Peyer's patch (tissue), 4 donors: Measurements from ENCODE around the gene ESRRG. TPM values are rescaled to one million over a fixed set of nuclear protein-coding genes. Genes with fewer than 3 reads are reported as not detected.

ENCODE experiments used
- DNase-seq, 3 donors: peaks; one replicate each; pipeline ENCODE4 v3.0.0-alpha.2; 2017 to 2019
- H3K27ac ChIP-seq, 4 donors: fragments of 200-600 bp; sonication (generic); one replicate each; pipeline ENCODE4 v1.5.1; 2016 to 2019
- H3K27me3 ChIP-seq, 2 donors: fragments of 200-600 bp; sonication (generic); one replicate each; pipeline ENCODE4 v1.5.1; 2019
- H3K36me3 ChIP-seq, 3 donors: fragments of 200-600 bp; sonication (generic); one replicate each; pipeline ENCODE4 v1.5.1; 2016 to 2019
- H3K4me1 ChIP-seq, 4 donors: fragments of 200-600 bp; sonication (generic); one replicate each; pipeline ENCODE4 v1.5.1; 2016 to 2019
- H3K4me3 ChIP-seq, 4 donors: fragments of 200-600 bp; sonication (generic); 1 replicate in 3 of 4; 2 replicates in 1 of 4; pipeline ENCODE4 v1.5.1; 2016 to 2019; ENCODE audit warnings: mild to moderate bottlenecking in 1 of 4
- H3K9me3 ChIP-seq, 4 donors: fragments of 200-600 bp; sonication (generic); one replicate each; pipeline ENCODE4 v1.5.1; 2016 to 2019; ENCODE audit warnings: mild to moderate bottlenecking in 1 of 4
- CTCF ChIP-seq, 6 experiments: fragments of 450-650 bp in 4 of 6; fragments of 200-600 bp in 2 of 6; sonication (generic) in 1 of 6; IDR thresholded peaks; one replicate each; pipeline ENCODE4 v1.5.1; 2017 to 2019; ENCODE audit warnings: antibody characterized with exemption in 6 of 6, mild to moderate bottlenecking in 3 of 6, moderate library complexity in 1 of 6
- POLR2A ChIP-seq, 2 donors: fragments of 450-650 bp; IDR thresholded peaks; one replicate each; pipeline ENCODE4 v1.5.1; 2017; ENCODE audit warnings: antibody characterized with exemption in 2 of 2, mild to moderate bottlenecking in 2 of 2, moderate library complexity in 2 of 2
- total RNA-seq, 4 donors: library from RNA; depleted of rRNA; stranded (reverse); fragments of >200 nt; gene quantifications; one replicate each; pipeline ENCODE4 v1.1.0, GENCODE V29; 2016

Gene ESRRG
- total RNA-seq, 4 donors from 2014 or later = 6.6 to 26.3 (median 20.0) TPM

DNA sequence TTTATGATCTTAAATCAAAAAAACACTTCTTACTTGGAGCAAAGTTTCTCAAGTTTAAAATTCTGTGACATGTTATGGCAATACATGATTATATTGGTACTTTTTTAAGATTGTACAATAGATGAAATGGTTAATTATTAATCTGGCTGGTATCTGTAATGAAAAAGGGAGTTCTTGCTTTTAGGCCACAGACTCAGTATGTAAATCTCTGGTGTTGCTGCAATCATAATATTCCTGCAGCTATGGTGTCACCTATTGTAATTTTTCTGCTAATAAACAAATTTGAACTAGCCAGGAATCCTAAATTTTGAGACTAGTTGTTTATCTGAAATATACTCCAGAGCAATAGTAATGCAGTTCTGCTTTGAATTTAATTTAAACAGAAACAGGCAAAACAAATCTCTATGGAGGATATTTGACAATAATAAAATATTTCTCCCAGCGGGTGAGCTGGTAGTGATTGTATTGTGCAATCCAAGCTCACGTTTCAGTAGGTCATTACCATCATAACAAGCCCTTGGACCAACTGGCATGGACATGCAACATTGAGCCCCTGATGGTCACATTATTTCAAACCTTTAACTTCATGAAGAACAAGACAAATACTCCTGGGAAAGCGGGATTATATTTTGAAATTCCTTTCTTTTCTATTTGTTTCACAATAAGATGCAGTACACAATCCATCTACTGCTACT is 222.8 kb downstream of the ESRRG start:
- TF ChIP-seq POLR2A (IDR thresholded peaks at IDR 0.05) = no peak
- no peak for TF ChIP-seq CTCF (IDR thresholded peaks at IDR 0.05)
- no peaks in the 10 kb centered on the region for H3K36me3 ChIP-seq
- H3K27me3 ChIP-seq = no peaks in the 10 kb centered on the region
- DNase-seq = no peak
- H3K9me3 ChIP-seq = no peaks in the 10 kb centered on the region
- H3K4me1 ChIP-seq = peaks cover 0 to 3% (median 0%) of the 10 kb centered on the region in 4 donors
- H3K27ac ChIP-seq = no peak overlapping the region
- no peak overlapping the region for H3K4me3 ChIP-seq

DNA sequence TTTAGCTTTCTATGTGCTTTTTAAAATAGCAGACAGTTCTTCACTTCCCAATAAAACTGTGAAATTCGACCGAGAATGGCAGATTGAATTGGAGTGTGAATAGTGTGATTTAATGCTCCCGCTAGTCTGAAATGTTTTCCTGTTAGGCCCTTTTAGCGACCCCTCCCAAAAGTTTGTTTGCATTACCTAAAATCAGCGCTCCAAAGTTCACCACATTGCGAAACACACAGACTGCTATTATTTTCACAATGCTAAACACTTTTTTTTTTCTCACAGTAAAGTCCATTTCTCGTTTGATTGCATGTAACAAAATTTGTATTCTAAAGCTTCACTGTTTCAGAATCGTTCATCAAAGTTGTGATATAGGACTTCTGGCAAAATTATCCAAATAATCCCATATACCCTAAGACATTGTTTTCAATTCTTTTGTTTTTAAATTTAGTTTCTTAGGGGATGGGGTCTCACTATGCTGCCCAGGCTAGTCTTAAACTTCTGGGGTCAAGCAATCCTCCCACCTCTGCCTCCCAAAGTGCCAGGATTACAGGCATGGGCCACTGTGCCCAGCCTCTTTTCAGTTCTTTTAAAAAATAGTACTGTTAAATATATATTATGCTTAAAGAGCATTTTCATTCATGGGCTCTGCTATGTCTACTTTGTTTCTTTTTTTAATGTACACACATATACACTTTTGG is 223.5 kb downstream of the ESRRG start:
- H3K36me3 ChIP-seq = no peaks in the 10 kb centered on the region
- TF ChIP-seq POLR2A (IDR thresholded peaks at IDR 0.05) (no peak), CTCF (IDR thresholded peaks at IDR 0.05) (no peak)
- peaks cover 0 to 3% (median 0%) of the 10 kb centered on the region in 4 donors for H3K4me1 ChIP-seq
- no peak overlapping the region for H3K4me3 ChIP-seq
- no peaks in the 10 kb centered on the region for H3K27me3 ChIP-seq
- no peaks in the 10 kb centered on the region for H3K9me3 ChIP-seq
- H3K27ac ChIP-seq = no peak overlapping the region
- no peak for DNase-seq

GRCh38 chr1:216498277-216498676 is 225.0 kb downstream of the ESRRG start:
- H3K9me3 ChIP-seq = no peaks in the 10 kb centered on the region
- TF ChIP-seq CTCF (IDR thresholded peaks at IDR 0.05) = no peak
- TF ChIP-seq POLR2A (IDR thresholded peaks at IDR 0.05) = no peak
- no peak overlapping the region for H3K4me3 ChIP-seq
- H3K27ac ChIP-seq = no peak overlapping the region
- no peak for DNase-seq
- no peaks in the 10 kb centered on the region for H3K27me3 ChIP-seq
- peaks cover 0 to 3% (median 0%) of the 10 kb centered on the region in 4 donors for H3K4me1 ChIP-seq
- no peaks in the 10 kb centered on the region for H3K36me3 ChIP-seq

- H3K27ac ChIP-seq = no peak overlapping the region
- H3K36me3 ChIP-seq = no peaks in the 10 kb centered on the region
- no peak for DNase-seq
- TF ChIP-seq POLR2A (IDR thresholded peaks at IDR 0.05) (no peak), CTCF (IDR thresholded peaks at IDR 0.05) (no peak)
- H3K4me3 ChIP-seq = no peak overlapping the region
- H3K27me3 ChIP-seq = no peaks in the 10 kb centered on the region
- no peaks in the 10 kb centered on the region for H3K4me1 ChIP-seq
- H3K9me3 ChIP-seq = no peaks in the 10 kb centered on the region
These were observed 238.2 kb downstream of the ESRRG start for GRCh38 chr1:216485042-216485441.

- H3K4me1 ChIP-seq = no peaks in the 10 kb centered on the region
- no peaks in the 10 kb centered on the region for H3K27me3 ChIP-seq
- no peaks in the 10 kb centered on the region for H3K9me3 ChIP-seq
- H3K4me3 ChIP-seq = no peak overlapping the region
- TF ChIP-seq CTCF (IDR thresholded peaks at IDR 0.05) = no peak
- no peak for TF ChIP-seq POLR2A (IDR thresholded peaks at IDR 0.05)
- H3K36me3 ChIP-seq = no peaks in the 10 kb centered on the region
- DNase-seq = no peak
- H3K27ac ChIP-seq = no peak overlapping the region
These were observed 239.4 kb downstream of the ESRRG start for GRCh38 chr1:216483672-216484401.
